HEK293 (cell line): ENCODE results near the gene FBXO34.

Experiments
- CTCF ChIP-seq: fragments of 450-650 bp; formaldehyde crosslinking; IDR thresholded peaks from 2 replicates; pipeline ENCODE4 v1.5.1; 2016; ENCODE audit warnings: missing biosample characterization, missing genetic modification characterization
- MZF1 ChIP-seq: fragments of 450-650 bp; formaldehyde crosslinking; IDR thresholded peaks from 2 replicates; pipeline ENCODE4 v1.5.1; 2017; ENCODE audit warnings: missing biosample characterization, missing genetic modification characterization, borderline replicate concordance
- OSR2 ChIP-seq: fragments of 450-650 bp; formaldehyde crosslinking; IDR thresholded peaks from 2 replicates; pipeline ENCODE4 v1.5.1; 2016; ENCODE audit warnings: missing biosample characterization, missing genetic modification characterization
- ZNF138 ChIP-seq: fragments of 450-650 bp; formaldehyde crosslinking; IDR thresholded peaks from 2 replicates; pipeline ENCODE4 v1.5.1; 2016; ENCODE audit warnings: missing biosample characterization, missing genetic modification characterization, borderline replicate concordance
- ZNF248 ChIP-seq: fragments of 450-650 bp; formaldehyde crosslinking; IDR thresholded peaks from 2 replicates; pipeline ENCODE4 v1.5.1; 2017; ENCODE audit warnings: missing biosample characterization, missing genetic modification characterization
- ZNF626 ChIP-seq: fragments of 450-650 bp; sonication (Bioruptor Pico); formaldehyde crosslinking; IDR thresholded peaks from 2 replicates; pipeline ENCODE4 v1.5.1; 2018; ENCODE audit warnings: missing biosample characterization, missing genetic modification characterization, inconsistent platforms
- ZNF629 ChIP-seq: fragments of 450-650 bp; formaldehyde crosslinking; IDR thresholded peaks from 2 replicates; pipeline ENCODE4 v1.5.1; 2017; ENCODE audit warnings: missing biosample characterization, missing genetic modification characterization
- TF ChIP-seq, protein P1 (sequence below): fragments of 450-650 bp; formaldehyde crosslinking; IDR thresholded peaks from 2 replicates; pipeline ENCODE4 v1.5.1; 2017; ENCODE audit warnings: missing biosample characterization, missing genetic modification characterization
- TF ChIP-seq, protein P2 (sequence below): fragments of 450-650 bp; formaldehyde crosslinking; IDR thresholded peaks from 2 replicates; pipeline ENCODE4 v1.5.1; 2016; ENCODE audit warnings: missing biosample characterization, missing genetic modification characterization, low read depth

DNA sequence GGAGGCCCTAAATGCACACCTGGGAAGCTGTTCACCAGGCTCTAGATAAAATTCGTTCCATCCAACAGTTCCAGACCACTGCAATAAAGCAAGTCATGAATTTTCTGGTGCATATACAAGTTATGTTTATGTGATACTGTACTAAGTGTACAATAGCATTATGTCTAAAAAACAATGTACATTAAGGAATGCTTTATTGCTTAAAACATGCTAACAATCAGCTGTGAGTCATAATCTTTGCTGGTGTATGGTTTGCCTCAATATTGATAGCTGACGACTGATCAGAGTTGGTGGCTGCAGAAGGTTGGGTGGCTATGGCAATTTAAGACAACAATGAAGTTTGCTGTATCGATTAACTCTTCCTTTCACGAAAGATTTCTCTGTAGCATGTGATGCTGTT is 88.1 kb downstream of the FBXO34 start:
- TF ChIP-seq, protein P1, sequence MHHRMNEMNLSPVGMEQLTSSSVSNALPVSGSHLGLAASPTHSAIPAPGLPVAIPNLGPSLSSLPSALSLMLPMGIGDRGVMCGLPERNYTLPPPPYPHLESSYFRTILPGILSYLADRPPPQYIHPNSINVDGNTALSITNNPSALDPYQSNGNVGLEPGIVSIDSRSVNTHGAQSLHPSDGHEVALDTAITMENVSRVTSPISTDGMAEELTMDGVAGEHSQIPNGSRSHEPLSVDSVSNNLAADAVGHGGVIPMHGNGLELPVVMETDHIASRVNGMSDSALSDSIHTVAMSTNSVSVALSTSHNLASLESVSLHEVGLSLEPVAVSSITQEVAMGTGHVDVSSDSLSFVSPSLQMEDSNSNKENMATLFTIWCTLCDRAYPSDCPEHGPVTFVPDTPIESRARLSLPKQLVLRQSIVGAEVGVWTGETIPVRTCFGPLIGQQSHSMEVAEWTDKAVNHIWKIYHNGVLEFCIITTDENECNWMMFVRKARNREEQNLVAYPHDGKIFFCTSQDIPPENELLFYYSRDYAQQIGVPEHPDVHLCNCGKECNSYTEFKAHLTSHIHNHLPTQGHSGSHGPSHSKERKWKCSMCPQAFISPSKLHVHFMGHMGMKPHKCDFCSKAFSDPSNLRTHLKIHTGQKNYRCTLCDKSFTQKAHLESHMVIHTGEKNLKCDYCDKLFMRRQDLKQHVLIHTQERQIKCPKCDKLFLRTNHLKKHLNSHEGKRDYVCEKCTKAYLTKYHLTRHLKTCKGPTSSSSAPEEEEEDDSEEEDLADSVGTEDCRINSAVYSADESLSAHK (tag by site-specific recombination) = no peak
- TF ChIP-seq MZF1 (tag by site-specific recombination) = no peak
- no peak for TF ChIP-seq CTCF
- TF ChIP-seq ZNF629 (tag by site-specific recombination) = no peak
- no peak for TF ChIP-seq ZNF138 (tag by site-specific recombination)
- TF ChIP-seq ZNF626 (tag by site-specific recombination) = no peak
- TF ChIP-seq OSR2 = no peak
- no peak for TF ChIP-seq ZNF248 (tag by site-specific recombination)
- TF ChIP-seq, protein P2, sequence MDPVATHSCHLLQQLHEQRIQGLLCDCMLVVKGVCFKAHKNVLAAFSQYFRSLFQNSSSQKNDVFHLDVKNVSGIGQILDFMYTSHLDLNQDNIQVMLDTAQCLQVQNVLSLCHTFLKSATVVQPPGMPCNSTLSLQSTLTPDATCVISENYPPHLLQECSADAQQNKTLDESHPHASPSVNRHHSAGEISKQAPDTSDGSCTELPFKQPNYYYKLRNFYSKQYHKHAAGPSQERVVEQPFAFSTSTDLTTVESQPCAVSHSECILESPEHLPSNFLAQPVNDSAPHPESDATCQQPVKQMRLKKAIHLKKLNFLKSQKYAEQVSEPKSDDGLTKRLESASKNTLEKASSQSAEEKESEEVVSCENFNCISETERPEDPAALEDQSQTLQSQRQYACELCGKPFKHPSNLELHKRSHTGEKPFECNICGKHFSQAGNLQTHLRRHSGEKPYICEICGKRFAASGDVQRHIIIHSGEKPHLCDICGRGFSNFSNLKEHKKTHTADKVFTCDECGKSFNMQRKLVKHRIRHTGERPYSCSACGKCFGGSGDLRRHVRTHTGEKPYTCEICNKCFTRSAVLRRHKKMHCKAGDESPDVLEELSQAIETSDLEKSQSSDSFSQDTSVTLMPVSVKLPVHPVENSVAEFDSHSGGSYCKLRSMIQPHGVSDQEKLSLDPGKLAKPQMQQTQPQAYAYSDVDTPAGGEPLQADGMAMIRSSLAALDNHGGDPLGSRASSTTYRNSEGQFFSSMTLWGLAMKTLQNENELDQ (tag by site-specific recombination) = no peak
